OCI-LY1 (cell line): ENCODE data around the gene RPL21.

Source experiments
- EZH2 ChIP-seq: fragments of 200-600 bp; sonication (generic), shearing (Covaris generic); IDR thresholded peaks from 2 replicates; pipeline ENCODE4 v1.8.0; 2017; ENCODE audit warnings: borderline replicate concordance, mixed run types, mild to moderate bottlenecking, antibody characterized with exemption, low read length, moderate library complexity, mixed read lengths
- TF ChIP-seq, protein P1 (sequence below): fragments of 200-600 bp; sonication (generic), shearing (Covaris generic); IDR thresholded peaks from 2 replicates; pipeline ENCODE4 v1.5.1; 2017; ENCODE audit warnings: mild to moderate bottlenecking, antibody characterized with exemption, low read length, moderate library complexity, mixed read lengths

- TF ChIP-seq EZH2 = no peak
- TF ChIP-seq, protein P1, sequence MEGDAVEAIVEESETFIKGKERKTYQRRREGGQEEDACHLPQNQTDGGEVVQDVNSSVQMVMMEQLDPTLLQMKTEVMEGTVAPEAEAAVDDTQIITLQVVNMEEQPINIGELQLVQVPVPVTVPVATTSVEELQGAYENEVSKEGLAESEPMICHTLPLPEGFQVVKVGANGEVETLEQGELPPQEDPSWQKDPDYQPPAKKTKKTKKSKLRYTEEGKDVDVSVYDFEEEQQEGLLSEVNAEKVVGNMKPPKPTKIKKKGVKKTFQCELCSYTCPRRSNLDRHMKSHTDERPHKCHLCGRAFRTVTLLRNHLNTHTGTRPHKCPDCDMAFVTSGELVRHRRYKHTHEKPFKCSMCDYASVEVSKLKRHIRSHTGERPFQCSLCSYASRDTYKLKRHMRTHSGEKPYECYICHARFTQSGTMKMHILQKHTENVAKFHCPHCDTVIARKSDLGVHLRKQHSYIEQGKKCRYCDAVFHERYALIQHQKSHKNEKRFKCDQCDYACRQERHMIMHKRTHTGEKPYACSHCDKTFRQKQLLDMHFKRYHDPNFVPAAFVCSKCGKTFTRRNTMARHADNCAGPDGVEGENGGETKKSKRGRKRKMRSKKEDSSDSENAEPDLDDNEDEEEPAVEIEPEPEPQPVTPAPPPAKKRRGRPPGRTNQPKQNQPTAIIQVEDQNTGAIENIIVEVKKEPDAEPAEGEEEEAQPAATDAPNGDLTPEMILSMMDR = no peak
Observed at GRCh38 chr13:27233964-27234363, 17.4 kb upstream of the RPL21 start.
